H1 (cell line): Measurements from ENCODE around the gene ANKS1B. TPM values are rescaled to one million over a fixed set of nuclear protein-coding genes. Genes with fewer than 3 reads are reported as not detected.

ENCODE experiments used
- CTCF ChIA-PET: fragments of 300-600 bp; sonication (Branson Sonifier 250); formaldehyde crosslinking; loops from one replicate; lab custom pipeline; 2021; ENCODE audit not compliant: partially characterized antibody; lab: Charles Lee
- POLR2A ChIA-PET: fragments of 300-600 bp; sonication (Branson Sonifier 250); formaldehyde crosslinking; loops from one replicate; lab custom pipeline; 2021; ENCODE audit warnings: inconsistent platforms; ENCODE audit not compliant: partially characterized antibody; lab: Charles Lee
- DNase-seq, 2 experiments: peaks; one replicate each; pipeline versions ENCODE4 v3.0.0 to v3.0.0-alpha.2; 2010 to 2022; ENCODE audit warnings: low spot score in 2 of 2, low read depth in 1 of 2, mixed read lengths in 1 of 2
- FAIRE-seq: peaks from 2 replicates; lab custom pipeline; 2011; peaks lifted over from hg19 to GRCh38; lab: Jason Lieb, UNC
- H2AFZ ChIP-seq: 2 replicates; pipeline ENCODE4 v1.8.1; 2012; ENCODE audit warnings: low read length, inconsistent platforms
- H2AK5ac ChIP-seq: 2 replicates; pipeline ENCODE4 v1.6.1; 2013; ENCODE audit warnings: low read depth, low read length
- H2BK120ac ChIP-seq: replicated peaks from 2 replicates; pipeline ENCODE3; 2013; ENCODE audit warnings: low read depth, low read length, inconsistent platforms
- H2BK12ac ChIP-seq: 2 replicates; pipeline ENCODE4 v1.6.1; 2013; ENCODE audit warnings: low read depth, low read length
- H2BK15ac ChIP-seq: 2 replicates; pipeline ENCODE4 v1.6.1; 2013; ENCODE audit warnings: low read length
- H2BK20ac ChIP-seq: 2 replicates; pipeline ENCODE4 v1.6.1; 2013; ENCODE audit warnings: low read length
- H2BK5ac ChIP-seq: 2 replicates; pipeline ENCODE4 v1.6.1; 2013; ENCODE audit warnings: low read depth, low read length
- H3K14ac ChIP-seq: 2 replicates; pipeline ENCODE4 v1.6.1; 2013; ENCODE audit warnings: inconsistent platforms; ENCODE audit not compliant: insufficient read length
- H3K18ac ChIP-seq: 2 replicates; pipeline ENCODE4 v1.6.1; 2013; ENCODE audit warnings: low read length; ENCODE audit errors: extremely low read depth
- H3K23ac ChIP-seq: 2 replicates; pipeline ENCODE4 v1.6.1; 2013; ENCODE audit warnings: inconsistent platforms; ENCODE audit not compliant: insufficient read length
- H3K23me2 ChIP-seq: 2 replicates; pipeline ENCODE4 v1.6.1; 2013; ENCODE audit warnings: low read depth, low read length
- H3K27ac ChIP-seq: 2 replicates; pipeline ENCODE4 v1.6.1; 2011; ENCODE audit warnings: low read depth, low read length, inconsistent platforms
- H3K27me3 ChIP-seq, 4 experiments: replicated peaks in 1 of 4; 1 replicate in 1 of 4; 2 replicates in 3 of 4; pipeline versions ENCODE4 v1.6.1 to v1.8.1; 2011 to 2013; ENCODE audit warnings: low read length in 3 of 4, mild to moderate bottlenecking in 3 of 4, inconsistent platforms in 2 of 4, mixed read lengths in 2 of 4, moderate library complexity in 1 of 4; ENCODE audit not compliant: control insufficient read depth in 3 of 4, insufficient read depth in 3 of 4; ENCODE audit errors: extremely low read depth in 1 of 4
- H3K36me3 ChIP-seq, 4 experiments: 2 replicates each; pipeline versions ENCODE4 v1.6.1 to v1.8.1; 2011 to 2013; ENCODE audit warnings: mild to moderate bottlenecking in 4 of 4, low read length in 3 of 4, moderate library complexity in 2 of 4, control low read depth in 1 of 4, inconsistent platforms in 1 of 4; ENCODE audit not compliant: insufficient read depth in 4 of 4, control insufficient read depth in 2 of 4
- H3K4ac ChIP-seq: replicated peaks from 2 replicates; pipeline ENCODE3; 2013; ENCODE audit warnings: low read length, low read depth, mixed read lengths, inconsistent platforms; ENCODE audit not compliant: insufficient read length
- H3K4me1 ChIP-seq, 4 experiments: replicated peaks in 1 of 4; 1 replicate in 1 of 4; 2 replicates in 3 of 4; pipeline versions ENCODE4 v1.6.1 to v1.8.1; 2011 to 2013; ENCODE audit warnings: low read length in 3 of 4, inconsistent platforms in 2 of 4, mixed read lengths in 1 of 4; ENCODE audit not compliant: insufficient read depth in 4 of 4, control insufficient read depth in 3 of 4
- H3K4me2 ChIP-seq, 2 experiments: 2 replicates each; pipeline versions ENCODE4 v1.6.1 to v1.8.1; 2011 to 2013; ENCODE audit warnings: low read depth in 2 of 2, low read length in 2 of 2, control low read depth in 1 of 2, inconsistent platforms in 1 of 2, mild to moderate bottlenecking in 1 of 2; ENCODE audit not compliant: insufficient read depth in 1 of 2
- H3K4me3 ChIP-seq, 4 experiments: fragments of 200-600, 300-600 bp in 1 of 4; sonication (generic), shearing (Covaris generic), sonication (Bioruptor Twin) in 1 of 4; 2 replicates each; pipeline versions ENCODE4 v1.5.1 to v1.8.1; 2011 to 2016; ENCODE audit warnings: low read length in 4 of 4, low read depth in 3 of 4, control low read depth in 2 of 4, inconsistent platforms in 2 of 4, mild to moderate bottlenecking in 2 of 4, mixed read lengths in 1 of 4, moderate library complexity in 1 of 4; ENCODE audit not compliant: insufficient read depth in 2 of 4; ENCODE audit errors: extremely low read depth in 1 of 4
- H3K56ac ChIP-seq: replicated peaks from 2 replicates; pipeline ENCODE3; 2013; ENCODE audit warnings: low read depth, mild to moderate bottlenecking, mixed read lengths, low read length, inconsistent platforms; ENCODE audit not compliant: insufficient read length
- H3K79me1 ChIP-seq: 2 replicates; pipeline ENCODE4 v1.6.1; 2013; ENCODE audit warnings: low read depth, low read length, control low read depth
- H3K79me2 ChIP-seq, 2 experiments: 2 replicates each; pipeline versions ENCODE4 v1.6.1 to v1.8.1; 2012 to 2013; ENCODE audit warnings: low read length in 2 of 2, mild to moderate bottlenecking in 2 of 2, inconsistent platforms in 1 of 2; ENCODE audit not compliant: insufficient read depth in 2 of 2, control insufficient read depth in 1 of 2
- H3K9ac ChIP-seq, 4 experiments: replicated peaks in 1 of 4; 1 replicate in 1 of 4; 2 replicates in 3 of 4; pipeline versions ENCODE4 v1.6.1 to v1.8.1; 2011 to 2013; ENCODE audit warnings: low read depth in 3 of 4, low read length in 3 of 4, control low read depth in 2 of 4, mild to moderate bottlenecking in 2 of 4, moderate library complexity in 2 of 4, inconsistent platforms in 1 of 4; ENCODE audit errors: extremely low read depth in 1 of 4
- H3K9me3 ChIP-seq, 2 experiments: 2 replicates each; pipeline versions ENCODE4 v1.6.1 to v1.8.1; 2012 to 2013; ENCODE audit warnings: mild to moderate bottlenecking in 2 of 2, moderate library complexity in 2 of 2, control low read depth in 1 of 2, inconsistent platforms in 1 of 2, low read depth in 1 of 2, low read length in 1 of 2, mixed read lengths in 1 of 2; ENCODE audit not compliant: insufficient read depth in 2 of 2
- H4K20me1 ChIP-seq, 2 experiments: replicated peaks in 1 of 2; 2 replicates each; pipeline versions ENCODE3 to v1.8.1; 2011 to 2013; ENCODE audit warnings: inconsistent platforms in 2 of 2, low read length in 2 of 2, mild to moderate bottlenecking in 1 of 2; ENCODE audit not compliant: insufficient read depth in 2 of 2, control insufficient read depth in 1 of 2
- H4K5ac ChIP-seq: 2 replicates; pipeline ENCODE4 v1.6.1; 2013; ENCODE audit warnings: low read length, low read depth, mixed read lengths, inconsistent platforms; ENCODE audit not compliant: insufficient read length
- H4K8ac ChIP-seq: 2 replicates; pipeline ENCODE4 v1.8.0; 2013; ENCODE audit warnings: mild to moderate bottlenecking, moderate library complexity, low read length, inconsistent platforms; ENCODE audit not compliant: insufficient read depth; ENCODE audit errors: extremely low read depth
- H4K91ac ChIP-seq: replicated peaks from 2 replicates; pipeline ENCODE3; 2013; ENCODE audit warnings: low read length, mixed read lengths, inconsistent platforms; ENCODE audit not compliant: insufficient read length
- CEBPB ChIP-seq: IDR thresholded peaks from 2 replicates; pipeline ENCODE4 v1.6.1; 2012; ENCODE audit warnings: low read depth, low read length
- KDM5A ChIP-seq: fragments of 200-600 bp; IDR thresholded peaks from 2 replicates; pipeline ENCODE4 v1.7.1; 2012; ENCODE audit warnings: mild to moderate bottlenecking, low read length, inconsistent platforms, mixed read lengths
- POLR2AphosphoS5 ChIP-seq: IDR thresholded peaks from 2 replicates; pipeline ENCODE4 v1.6.1; 2011; ENCODE audit warnings: low read depth, low read length
- POU5F1 ChIP-seq: IDR thresholded peaks from 2 replicates; pipeline ENCODE4 v1.6.1; 2011; ENCODE audit warnings: low read depth, mild to moderate bottlenecking, low read length, moderate library complexity
- RAD21 ChIP-seq, 2 experiments: IDR thresholded peaks in 1 of 2; conservative IDR thresholded peaks in 1 of 2; 2 replicates each; pipeline ENCODE4 v1.6.1; 2011; ENCODE audit warnings: low read depth in 2 of 2, low read length in 2 of 2, improper control_type of control experiment in 1 of 2, inconsistent platforms in 1 of 2, mild to moderate bottlenecking in 1 of 2, moderate library complexity in 1 of 2
- RFX5 ChIP-seq: IDR thresholded peaks from 2 replicates; pipeline ENCODE4 v1.6.1; 2011; ENCODE audit warnings: low read depth, low read length, improper control_type of control experiment, borderline replicate concordance
- RNF2 ChIP-seq: fragments of 200-900, 300-1000 bp; sonication (generic); IDR thresholded peaks from 2 replicates; pipeline ENCODE4 v1.7.1; 2016; ENCODE audit warnings: borderline replicate concordance, low read depth, mild to moderate bottlenecking, antibody characterized with exemption, low read length; ENCODE audit not compliant: poor library complexity, severe bottlenecking; ENCODE audit errors: missing control alignments
- SIX5 ChIP-seq: IDR thresholded peaks from 2 replicates; pipeline ENCODE4 v1.6.1; 2011; ENCODE audit warnings: mild to moderate bottlenecking, low read depth, low read length
- polyA plus RNA-seq, 7 experiments: library from polyadenylated mRNA; depleted of rRNA in 3 of 7; stranded (reverse) in 5 of 7; unstranded in 2 of 7; fragments of >200 nt in 5 of 7; fragments of 200-250 nt in 2 of 7; gene quantifications; 1 replicate in 5 of 7; 2 replicates in 1 of 7; 4 replicates in 1 of 7; pipeline versions ENCODE4 v1.2.1 to v1.2.3, GENCODE V29; 2011 to 2013; ENCODE audit warnings: missing spikeins in 2 of 7, mixed read lengths in 2 of 7
- total RNA-seq: library from RNA; stranded (reverse); fragmentation: NEBNext Ultra II Directional; extraction: Animal tissue kit (Norgen Biotek cat#: 25700); gene quantifications from 2 replicates; pipeline ENCODE4 v1.2.1, GENCODE V29; 2021
- TF ChIP-seq, protein P1 (sequence below): IDR thresholded peaks from 2 replicates; pipeline ENCODE4 v1.6.1; 2011; ENCODE audit warnings: low read length, improper control_type of control experiment
- TF ChIP-seq, protein P2 (sequence below), 3 experiments: IDR thresholded peaks; 1 replicate in 2 of 3; 2 replicates in 1 of 3; pipeline versions ENCODE4 v1.5.1 to v1.6.1; 2011; ENCODE audit warnings: low read length in 3 of 3, mild to moderate bottlenecking in 3 of 3, inconsistent platforms in 2 of 3, low read depth in 1 of 3, moderate library complexity in 1 of 3; ENCODE audit not compliant: insufficient read depth in 1 of 3; ENCODE audit errors: control extremely low read depth in 1 of 3
- TF ChIP-seq, protein P3 (sequence below): IDR thresholded peaks from 2 replicates; pipeline ENCODE4 v1.6.1; 2011; ENCODE audit warnings: low read depth, mild to moderate bottlenecking, low read length; ENCODE audit not compliant: insufficient read depth

The ANKS1B gene
- total and polyA plus RNA-seq, 2 of the 8 experiments (the other 6 are each of a cell fraction or from before 2014, with no cell fraction given), result 2.7 to 6.1 TPM

DNA sequence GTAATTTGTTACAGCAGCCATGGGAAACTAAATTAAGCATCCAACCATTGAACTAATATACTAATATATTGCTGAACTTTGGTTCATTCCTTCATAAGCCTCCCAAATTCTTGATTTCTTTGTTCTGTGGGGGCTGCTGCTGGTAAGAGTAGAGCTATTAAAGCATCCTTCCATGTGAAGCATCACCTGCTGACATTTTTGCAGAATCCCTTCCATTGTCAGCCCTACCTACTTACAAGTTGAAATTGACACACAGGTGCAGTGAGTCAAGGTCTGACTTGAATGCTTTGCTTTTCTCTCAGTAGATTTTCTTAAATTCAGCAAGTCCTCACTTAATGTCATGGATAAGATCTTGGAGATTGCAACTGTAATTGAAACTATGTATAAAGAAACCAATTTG lies 865.3 kb downstream of the ANKS1B start:
- Histone ChIP-seq H3K4me1 (no peaks in the 10 kb centered on the region), H4K8ac (no peak overlapping the region), H3K9me3 (no peaks in the 10 kb centered on the region), H4K20me1 (no peaks in the 10 kb centered on the region), H2BK120ac (no peak overlapping the region), H3K36me3 (no peaks in the 10 kb centered on the region), H3K56ac (no peak overlapping the region), H2AK5ac (no peak overlapping the region), H3K4ac (no peak overlapping the region), H3K79me1 (no peaks in the 10 kb centered on the region), H3K27ac (no peak overlapping the region), H2BK20ac (no peak overlapping the region), H2BK15ac (no peak overlapping the region), H2AFZ (no peak overlapping the region), H3K79me2 (no peaks in the 10 kb centered on the region), H4K5ac (no peak overlapping the region), H4K91ac (no peak overlapping the region), H3K23me2 (no peaks in the 10 kb centered on the region), H2BK5ac (no peak overlapping the region), H3K4me3 (no peak overlapping the region), H3K4me2 (no peak overlapping the region), H3K23ac (no peak overlapping the region), H3K18ac (no peak overlapping the region), H2BK12ac (no peak overlapping the region), H3K27me3 (no peaks in the 10 kb centered on the region), H3K14ac (no peak overlapping the region), H3K9ac (no peak overlapping the region)
- DNase-seq (no peak), FAIRE-seq (no peak)
- ChIA-PET POLR2A (no interaction called here), CTCF (no interaction called here)
- TF ChIP-seq, protein P1, sequence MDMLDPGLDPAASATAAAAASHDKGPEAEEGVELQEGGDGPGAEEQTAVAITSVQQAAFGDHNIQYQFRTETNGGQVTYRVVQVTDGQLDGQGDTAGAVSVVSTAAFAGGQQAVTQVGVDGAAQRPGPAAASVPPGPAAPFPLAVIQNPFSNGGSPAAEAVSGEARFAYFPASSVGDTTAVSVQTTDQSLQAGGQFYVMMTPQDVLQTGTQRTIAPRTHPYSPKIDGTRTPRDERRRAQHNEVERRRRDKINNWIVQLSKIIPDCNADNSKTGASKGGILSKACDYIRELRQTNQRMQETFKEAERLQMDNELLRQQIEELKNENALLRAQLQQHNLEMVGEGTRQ, result no peak
- TF ChIP-seq RAD21 (IDR thresholded peaks at IDR 0.05 in 1 of 2, conservative IDR thresholded peaks at IDR 0.05 in 1 of 2; ENCODE audit: low read depth in 2 of 2, low read length in 2 of 2) (no peak), POU5F1 (no peak), CEBPB (no peak), KDM5A (no peak), POLR2AphosphoS5 (no peak), SIX5 (no peak), RFX5 (no peak), RNF2 (no peak)
- TF ChIP-seq, protein P2, sequence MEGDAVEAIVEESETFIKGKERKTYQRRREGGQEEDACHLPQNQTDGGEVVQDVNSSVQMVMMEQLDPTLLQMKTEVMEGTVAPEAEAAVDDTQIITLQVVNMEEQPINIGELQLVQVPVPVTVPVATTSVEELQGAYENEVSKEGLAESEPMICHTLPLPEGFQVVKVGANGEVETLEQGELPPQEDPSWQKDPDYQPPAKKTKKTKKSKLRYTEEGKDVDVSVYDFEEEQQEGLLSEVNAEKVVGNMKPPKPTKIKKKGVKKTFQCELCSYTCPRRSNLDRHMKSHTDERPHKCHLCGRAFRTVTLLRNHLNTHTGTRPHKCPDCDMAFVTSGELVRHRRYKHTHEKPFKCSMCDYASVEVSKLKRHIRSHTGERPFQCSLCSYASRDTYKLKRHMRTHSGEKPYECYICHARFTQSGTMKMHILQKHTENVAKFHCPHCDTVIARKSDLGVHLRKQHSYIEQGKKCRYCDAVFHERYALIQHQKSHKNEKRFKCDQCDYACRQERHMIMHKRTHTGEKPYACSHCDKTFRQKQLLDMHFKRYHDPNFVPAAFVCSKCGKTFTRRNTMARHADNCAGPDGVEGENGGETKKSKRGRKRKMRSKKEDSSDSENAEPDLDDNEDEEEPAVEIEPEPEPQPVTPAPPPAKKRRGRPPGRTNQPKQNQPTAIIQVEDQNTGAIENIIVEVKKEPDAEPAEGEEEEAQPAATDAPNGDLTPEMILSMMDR (IDR thresholded peaks at IDR 0.05; ENCODE audit: control extremely low read depth in 1 of 3, insufficient read depth in 1 of 3, low read depth in 1 of 3, low read length in 3 of 3), result no peak
- TF ChIP-seq, protein P3, sequence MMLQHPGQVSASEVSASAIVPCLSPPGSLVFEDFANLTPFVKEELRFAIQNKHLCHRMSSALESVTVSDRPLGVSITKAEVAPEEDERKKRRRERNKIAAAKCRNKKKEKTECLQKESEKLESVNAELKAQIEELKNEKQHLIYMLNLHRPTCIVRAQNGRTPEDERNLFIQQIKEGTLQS, result no peak
